HG03064 (cell line): ENCODE measurements around the gene THAP12.
"Not testable (repeated sequence)": the region's sequence is repeated elsewhere in the genome, so short reads cannot be mapped to it uniquely, and the experiment has no call there.

Source experiments
- ATAC-seq: cut with Tn5 transposase; IDR thresholded peaks from one replicate; pipeline ENCODE4 v1.9.1; 2021; ENCODE audit warnings: low read depth; ENCODE audit not compliant: unreplicated experiment

THAP12 gene, protein sequence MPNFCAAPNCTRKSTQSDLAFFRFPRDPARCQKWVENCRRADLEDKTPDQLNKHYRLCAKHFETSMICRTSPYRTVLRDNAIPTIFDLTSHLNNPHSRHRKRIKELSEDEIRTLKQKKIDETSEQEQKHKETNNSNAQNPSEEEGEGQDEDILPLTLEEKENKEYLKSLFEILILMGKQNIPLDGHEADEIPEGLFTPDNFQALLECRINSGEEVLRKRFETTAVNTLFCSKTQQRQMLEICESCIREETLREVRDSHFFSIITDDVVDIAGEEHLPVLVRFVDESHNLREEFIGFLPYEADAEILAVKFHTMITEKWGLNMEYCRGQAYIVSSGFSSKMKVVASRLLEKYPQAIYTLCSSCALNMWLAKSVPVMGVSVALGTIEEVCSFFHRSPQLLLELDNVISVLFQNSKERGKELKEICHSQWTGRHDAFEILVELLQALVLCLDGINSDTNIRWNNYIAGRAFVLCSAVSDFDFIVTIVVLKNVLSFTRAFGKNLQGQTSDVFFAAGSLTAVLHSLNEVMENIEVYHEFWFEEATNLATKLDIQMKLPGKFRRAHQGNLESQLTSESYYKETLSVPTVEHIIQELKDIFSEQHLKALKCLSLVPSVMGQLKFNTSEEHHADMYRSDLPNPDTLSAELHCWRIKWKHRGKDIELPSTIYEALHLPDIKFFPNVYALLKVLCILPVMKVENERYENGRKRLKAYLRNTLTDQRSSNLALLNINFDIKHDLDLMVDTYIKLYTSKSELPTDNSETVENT

DNA sequence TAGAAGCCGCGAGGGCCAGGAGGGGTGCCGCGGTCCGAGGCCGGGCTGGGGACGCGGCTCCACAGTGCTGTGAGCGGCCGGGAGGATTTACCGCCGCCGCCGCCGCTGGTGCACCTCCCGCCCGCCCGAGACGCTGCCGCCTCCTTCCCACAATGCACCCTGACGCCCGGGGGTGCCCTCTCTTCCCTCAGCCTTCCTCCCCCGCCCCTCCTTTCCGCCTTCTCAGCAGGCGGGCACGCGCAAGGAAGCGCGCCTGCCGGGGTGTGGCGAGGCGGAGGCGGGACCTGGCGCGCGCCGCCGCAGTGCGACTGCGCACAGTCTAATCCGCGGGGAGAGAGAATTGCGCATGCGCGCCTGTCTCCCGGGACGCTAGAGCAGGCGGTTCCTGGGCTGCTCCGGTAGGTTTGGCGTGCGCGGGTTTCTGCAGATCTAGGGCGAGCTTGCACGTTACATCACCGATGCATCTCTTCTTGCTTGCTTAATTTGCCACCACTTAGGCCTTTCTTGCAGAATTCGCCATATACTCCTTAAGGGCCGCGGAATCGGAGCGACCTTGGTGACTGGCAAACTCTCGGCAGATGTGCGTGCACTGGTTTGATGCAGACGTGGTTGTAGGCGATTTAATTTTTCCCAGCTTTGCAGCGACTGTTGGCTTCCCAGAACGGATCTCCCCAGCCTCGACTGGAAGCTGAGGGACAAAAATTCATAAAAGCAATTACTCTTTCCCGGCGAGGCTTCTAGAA lies at the start of gene THAP12, which contains the start of gene GVQW3:
TSS of gene THAP12 (minus strand) at position 156 of the 743 bp plus-strand sequence. CDS start 296 bp downstream, outside the sequence.
TSS of gene GVQW3 (plus strand) at position 347 of the 743 bp plus-strand sequence. CDS start 506 bp downstream, outside the sequence.
- peak; percentile 76 for ATAC-seq

DNA sequence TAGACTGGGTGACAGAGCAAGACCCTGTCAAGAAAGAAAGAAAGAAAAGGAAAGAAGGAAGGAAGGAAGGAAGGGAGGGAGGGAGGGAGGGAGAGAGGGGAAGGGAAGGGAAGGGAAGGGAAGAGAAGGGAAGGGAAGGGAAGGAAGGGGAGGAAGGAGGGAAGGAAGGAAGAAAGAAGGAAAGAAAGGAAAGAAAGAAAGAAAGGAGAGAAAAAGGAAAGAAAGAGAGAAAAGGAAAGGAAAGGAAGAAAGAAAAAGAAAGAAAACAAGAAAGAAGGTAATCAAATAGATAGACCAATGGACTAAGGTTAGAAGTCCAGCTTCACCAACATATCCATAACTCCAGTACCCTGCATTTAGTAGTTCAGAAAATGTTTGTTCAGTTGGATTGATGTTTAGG lies 45.7 kb upstream of the THAP12 start:
- ATAC-seq = no peak

DNA sequence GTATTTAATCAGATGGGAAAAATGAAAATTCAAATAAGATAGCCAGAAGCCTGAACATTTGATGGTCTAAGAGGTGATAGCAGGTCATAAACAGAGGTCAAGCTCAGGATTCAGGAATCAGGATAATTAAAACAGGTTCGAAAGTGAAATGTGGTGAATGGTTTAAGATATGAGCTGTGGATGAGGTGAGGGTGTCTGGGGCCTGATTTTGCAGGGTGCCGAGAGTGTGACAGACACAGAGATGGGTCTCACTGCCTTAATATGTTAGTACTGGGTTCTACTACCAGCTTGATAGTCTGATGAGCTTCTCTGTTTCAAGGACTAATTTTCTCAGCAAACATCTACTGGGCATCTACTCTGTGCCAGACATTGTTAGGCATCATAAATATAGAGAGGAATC lies 44.0 kb upstream of the THAP12 start:
- no peak for ATAC-seq

DNA sequence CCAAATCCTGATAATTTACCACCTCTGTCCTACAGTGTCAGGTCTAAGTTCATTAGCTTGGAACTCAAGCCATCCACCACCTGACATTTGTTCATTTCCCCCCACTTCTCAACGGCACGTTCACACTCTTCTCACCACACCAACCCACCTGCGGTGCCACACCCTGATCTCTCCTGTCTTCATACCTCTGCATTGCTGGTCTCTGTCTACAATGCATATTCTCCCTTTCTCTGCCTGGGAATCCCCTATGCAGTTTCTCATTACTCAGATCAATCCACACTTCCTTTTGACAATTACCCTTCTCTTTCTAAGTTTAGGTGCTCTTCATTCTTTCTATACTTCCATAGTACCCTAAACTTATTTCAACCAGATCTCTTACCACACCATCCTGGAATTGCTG lies 43.4 kb upstream of the THAP12 start:
- ATAC-seq = no peak

DNA sequence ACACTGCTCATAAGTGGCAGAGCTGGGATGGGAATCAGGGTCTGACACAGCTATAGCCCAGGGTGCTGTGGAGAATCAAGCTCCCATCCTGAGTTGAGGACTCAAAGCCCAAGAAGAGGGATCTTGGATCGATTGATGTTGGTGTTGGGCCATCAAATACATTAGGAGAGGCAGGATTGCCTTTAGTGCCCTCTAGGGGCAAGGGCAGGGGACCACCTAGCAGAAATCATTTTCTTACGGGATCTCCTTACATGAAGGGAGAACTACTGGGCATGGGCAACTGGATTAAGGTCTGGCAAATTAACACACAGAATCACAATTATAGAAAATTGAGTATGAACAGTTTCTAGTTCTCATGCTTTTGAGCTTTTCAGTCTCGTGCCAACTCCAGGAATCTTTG lies 39.0 kb upstream of the THAP12 start:
- ATAC-seq = no peak

DNA sequence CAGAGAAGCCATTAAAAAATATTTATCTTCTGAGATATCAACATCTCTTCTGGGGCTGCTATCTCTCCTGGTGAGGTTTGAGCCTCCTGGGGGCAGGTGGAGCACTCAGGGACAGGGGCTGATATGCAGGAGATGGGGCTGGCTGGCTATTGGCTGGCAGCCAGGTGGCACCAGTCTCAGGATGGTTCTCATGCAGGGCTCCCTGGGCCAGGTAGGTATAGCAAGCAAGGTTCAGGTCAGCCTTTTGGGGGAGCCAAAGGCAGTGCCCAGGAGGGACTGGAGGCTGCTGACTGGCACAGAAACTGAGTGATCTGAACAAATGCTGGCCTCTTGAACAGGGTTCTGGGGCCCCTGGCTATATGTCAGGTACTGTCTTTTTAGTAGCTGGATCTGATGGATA lies 34.1 kb upstream of the THAP12 start:
- ATAC-seq = no peak

DNA sequence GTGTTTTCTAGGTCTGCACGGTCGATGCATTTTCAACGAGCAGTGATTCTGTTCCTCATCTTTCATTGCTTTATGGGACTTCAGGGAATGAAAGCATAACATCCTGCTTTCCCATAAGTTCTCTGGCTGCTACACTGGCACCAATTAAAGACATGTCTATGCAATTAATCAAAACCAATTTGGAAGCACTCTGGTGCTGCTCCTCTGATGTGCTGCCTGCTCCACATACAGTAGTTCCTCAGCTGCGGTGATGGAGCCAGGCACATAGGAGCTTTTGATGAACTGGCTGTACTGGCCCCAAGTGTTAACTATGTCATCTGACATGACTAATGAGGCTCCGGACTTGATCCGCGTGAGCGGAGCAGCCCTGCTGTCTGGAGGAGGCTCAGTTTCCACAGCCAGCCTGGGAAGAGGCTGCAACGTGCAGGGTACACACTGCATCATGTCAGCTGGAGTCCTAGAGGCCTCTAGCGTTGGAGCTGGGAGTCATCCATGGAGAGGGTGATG lies 30.0 kb upstream of the THAP12 start:
- ATAC-seq = no peak

DNA sequence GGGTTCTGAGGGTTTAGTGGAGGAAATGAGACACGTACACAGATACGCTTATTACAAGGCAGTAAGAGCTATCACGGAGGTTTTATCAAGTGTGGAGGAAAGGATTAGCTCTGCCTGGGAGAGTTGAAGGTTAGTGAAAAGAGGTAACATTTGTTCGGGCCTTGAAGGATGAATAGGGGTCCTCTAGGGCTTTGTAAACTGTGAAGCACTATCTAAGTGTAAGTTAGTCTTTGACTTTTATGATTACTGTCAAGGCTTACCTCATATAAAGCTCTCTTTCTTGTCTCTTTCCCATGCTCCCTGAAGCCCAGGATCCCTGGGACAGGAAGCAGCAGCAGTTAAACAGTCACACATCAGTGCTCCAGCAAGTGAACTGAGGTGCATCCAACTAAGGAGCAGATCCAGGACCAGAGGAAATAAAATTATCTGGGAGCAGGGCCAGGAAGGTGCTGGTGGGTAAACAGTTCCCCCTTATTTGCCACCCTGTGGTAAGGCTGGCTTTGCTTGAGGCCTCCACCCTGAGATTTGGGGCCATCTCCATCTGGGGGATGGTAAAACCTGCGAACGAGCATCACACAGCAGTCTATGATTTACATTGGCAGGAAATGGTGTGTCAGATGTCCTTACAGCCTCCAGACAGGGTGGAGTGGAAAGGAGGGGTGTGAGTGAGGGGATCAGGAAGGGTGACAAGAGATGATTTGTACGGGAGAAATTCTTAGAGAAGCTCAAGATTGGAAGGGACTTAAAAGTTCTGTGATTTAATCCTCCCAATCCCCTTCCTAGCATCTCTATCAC lies 27.4 kb upstream of the THAP12 start:
- no peak for ATAC-seq

DNA sequence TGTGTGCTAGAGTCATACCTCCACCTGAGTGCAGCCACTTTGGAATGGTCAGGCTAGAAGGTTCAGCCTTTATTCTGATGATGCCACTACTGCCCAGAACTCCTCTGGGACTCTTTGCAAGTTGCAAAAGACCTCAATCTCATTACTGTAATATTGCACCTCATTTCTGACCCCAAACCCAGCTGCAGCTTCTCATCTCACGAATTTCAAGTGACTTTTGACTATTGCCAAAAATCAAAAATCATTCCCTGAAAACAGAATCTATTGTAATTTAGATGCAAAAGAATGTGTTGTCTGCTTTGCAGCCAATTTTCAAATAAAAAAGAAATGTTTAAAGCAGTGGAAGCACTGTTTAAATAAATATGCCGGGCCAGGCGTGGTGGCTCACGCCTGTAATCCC lies 25.4 kb upstream of the THAP12 start:
- ATAC-seq = no peak

DNA sequence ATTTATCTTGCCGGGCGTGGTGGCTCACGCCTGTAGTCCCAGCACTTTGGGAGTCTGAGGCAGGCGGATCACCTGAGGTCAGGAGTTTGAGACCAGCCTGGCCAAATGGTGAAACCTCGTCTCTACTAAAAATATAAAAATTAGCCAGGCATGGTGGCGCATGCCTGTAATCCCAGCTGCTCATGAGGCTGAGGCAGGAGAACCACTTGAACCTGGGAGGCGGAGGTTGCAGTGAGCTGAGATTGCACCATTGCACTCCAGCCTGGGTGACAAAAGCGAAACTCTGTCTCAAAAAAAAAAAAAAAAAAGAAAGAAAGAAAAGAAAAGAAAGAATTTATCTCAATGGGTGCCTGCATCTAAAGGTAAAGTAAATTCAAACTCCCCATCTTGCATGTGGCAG lies 20.6 kb upstream of the THAP12 start:
- ATAC-seq = not testable (repeated sequence)

DNA sequence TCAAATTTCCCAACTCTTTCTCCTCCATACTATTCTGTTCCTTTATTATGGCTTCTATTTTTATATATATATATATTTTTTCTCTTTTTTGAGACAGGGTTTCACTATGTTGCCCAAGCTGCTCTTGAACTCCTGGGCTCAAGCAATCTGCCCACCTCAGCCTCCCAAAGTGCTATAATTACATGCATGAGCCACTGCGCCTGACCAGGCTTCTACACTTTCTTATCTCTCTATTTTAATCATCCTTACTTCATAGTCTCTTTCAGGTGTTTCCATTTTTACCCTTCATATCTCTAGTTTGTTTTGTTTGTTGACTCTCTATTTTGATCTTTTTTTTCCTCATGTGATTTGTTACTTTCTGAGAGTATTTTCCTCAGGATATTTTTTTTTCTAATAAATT lies 20.0 kb upstream of the THAP12 start:
- ATAC-seq = no peak

DNA sequence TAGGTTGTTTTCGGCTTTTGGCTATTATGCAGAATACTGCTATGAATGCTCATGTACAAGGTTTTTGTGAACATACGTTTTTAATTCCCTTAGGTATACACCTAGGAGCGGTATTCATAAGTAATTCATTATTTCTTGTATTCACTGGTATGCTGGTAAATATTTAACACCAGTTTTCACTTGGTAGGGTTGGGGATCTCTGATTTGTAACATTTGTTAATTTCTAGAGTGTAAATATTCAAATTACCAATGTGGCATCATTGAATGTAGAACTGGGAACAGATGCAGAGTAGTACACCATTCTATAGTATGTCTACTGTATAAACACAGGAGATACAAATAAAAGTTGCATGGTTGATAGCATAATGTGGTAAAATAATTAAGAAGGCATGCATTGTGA lies 16.5 kb upstream of the THAP12 start:
- ATAC-seq = no peak

DNA sequence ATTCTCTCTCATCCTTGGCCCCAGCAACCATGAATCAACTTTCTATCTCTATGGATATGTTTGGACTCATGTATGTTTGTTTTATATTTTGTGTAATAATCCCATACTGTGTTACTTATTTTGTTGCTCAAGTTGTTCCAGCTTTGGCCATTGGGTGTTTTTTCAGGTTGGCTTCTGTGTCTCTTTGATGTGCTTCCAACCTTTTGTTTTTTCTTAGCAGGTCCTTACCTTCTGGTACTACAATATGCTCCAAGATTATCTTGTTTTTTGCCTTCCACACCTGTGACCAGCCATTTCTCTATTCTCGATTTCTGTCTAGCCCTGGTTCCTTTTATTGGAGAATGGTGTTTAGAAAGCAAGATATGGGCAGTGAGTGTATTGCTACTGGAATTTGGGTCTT lies 14.4 kb upstream of the THAP12 start:
- ATAC-seq = no peak

DNA sequence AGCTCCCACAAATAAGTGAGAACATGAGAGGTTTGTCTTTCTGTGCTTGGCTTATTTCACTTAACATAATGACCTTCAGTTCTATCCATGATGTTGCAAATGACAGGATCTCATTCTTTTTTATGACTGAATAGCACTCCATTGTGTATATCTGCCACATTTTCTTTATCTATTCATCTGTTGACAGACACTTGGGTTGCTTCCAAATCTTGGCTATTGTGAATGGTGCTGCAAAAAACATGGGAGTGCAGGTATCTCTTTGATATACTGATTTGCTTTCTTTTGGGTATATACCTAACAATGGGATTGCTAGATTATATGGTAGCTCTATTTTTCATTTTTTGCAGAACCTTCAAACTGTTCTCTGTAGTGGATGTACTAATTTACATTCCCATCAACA lies 13.5 kb upstream of the THAP12 start:
- no peak for ATAC-seq

DNA sequence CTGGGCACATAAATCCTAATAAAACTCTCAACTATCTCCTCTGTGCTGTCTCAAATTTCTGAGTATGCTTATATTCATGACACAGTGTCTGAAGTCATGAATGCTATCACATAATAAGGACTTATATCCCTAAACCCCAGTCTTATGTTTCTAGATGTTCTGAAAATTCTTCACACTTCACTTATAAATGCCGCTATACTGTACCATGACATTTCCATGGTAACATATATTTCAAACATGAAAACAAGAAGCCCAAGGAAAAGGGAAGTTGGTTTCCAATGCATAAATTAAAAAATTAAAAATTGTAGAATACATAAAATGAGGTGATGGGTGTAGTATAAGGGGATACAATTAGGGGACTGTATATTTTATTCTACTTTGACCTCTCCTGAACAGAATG lies 11.9 kb upstream of the THAP12 start:
- ATAC-seq = no peak

DNA sequence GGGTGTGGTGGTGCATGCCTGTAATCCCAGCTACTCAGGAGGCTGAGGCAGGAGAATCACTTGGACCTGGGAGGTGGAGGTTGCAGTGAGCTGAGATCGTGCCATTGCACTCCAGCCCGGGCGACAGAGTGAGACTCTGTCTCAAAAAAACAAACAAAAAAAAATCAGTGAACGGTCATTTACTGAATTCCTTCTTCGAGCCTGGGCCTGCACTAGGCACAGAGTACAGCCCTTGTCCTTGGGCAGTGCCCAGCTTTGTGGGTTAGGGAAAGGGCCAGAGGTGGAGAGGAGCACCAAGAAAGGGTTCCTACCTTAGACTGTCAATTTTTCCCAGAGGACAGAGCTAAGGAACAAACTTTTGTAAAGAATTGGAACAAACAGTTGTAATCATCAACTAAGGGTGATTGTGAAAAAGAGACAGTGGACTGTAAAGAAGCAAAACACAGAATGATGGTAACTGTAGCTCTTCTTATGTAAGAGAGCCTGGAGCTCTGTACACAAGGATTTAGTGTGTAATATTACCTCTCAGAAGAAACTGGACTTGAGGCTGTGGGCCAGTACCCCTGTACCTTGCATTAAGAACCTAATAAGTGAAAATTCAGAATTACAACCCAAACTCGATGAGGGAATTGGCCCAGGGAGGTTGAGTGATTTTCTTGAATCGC lies 11.0 kb upstream of the THAP12 start:
- no peak for ATAC-seq

DNA sequence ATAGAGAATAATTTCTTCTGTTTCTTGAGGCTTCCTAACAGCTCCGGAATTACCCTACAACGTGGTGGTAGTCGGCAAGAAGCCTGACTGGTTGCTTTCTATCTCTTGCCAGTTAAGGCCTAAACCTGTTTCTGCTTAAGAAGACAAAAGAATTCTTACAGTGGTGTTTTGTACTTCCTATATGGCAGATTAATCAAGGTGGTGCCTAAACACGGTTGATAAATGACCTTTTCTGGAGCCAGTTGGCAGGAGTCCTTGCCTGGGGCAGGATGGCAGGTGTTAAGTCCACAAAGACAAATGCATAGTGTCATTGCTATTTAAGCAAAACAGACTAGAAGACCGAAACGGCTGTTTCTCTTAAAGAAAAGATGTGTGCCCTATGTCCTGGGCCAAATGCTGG lies 10.1 kb upstream of the THAP12 start:
- ATAC-seq = no peak

DNA sequence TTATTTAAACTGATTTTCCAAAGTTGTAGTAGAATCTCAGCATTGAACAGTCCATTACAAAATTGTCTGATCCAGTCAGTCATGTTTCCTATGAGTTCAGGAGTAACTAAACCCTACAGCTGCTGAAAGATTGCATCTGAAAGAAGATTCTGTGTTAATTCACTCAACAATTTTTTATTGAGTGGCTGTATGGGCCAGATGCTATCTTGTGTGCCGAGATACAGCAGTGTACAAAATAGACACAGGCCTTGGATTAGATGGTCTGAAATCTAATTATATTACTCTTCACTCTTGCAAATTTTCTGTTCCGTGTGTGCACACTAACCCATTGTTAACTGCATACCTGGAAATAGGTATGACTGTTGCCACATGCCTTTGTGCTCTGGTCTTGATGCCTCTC lies 7.5 kb upstream of the THAP12 start:
- no peak for ATAC-seq

DNA sequence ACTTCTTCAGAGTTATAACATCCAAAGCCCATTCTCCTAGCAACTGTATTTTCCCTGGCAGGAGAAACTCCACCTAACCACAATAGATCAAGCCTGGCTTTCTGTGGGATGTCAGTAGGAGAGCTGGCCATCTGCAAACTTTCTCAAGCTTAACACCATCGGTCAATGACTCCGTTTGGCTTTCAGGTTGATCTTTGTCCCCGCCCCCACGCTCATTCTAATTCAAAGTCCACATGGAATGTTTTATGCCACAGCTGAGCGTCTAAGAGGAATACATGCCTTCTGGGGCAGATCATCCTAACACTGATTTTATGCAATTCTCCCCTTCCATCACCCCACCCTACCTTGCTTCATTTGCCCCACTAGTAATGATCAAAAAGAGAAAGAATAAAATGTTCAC lies 5.0 kb upstream of the THAP12 start:
- ATAC-seq = no peak

DNA sequence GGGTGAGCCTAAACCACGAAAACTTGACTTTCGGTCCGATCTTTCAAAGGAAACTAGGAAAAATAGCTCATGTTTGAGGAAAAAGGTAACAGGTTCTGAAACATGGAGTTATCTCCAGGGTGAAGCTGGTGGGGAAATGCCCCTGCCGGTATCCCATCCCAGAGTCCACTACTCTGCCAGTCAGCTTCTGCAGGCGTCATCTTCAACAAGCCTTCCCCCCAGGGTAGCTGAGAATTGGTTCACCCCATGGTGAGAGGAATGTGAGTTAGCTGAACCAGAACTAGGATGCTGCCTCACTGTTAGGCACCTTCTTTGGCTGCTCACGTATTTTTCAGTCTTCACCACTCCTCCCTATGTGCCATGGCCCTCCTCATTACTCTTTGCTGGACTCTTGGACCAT lies 1.3 kb upstream of the THAP12 start:
- ATAC-seq = no peak
